ENCODE results near the gene PCBD1.

The PCBD1 gene

DNA sequence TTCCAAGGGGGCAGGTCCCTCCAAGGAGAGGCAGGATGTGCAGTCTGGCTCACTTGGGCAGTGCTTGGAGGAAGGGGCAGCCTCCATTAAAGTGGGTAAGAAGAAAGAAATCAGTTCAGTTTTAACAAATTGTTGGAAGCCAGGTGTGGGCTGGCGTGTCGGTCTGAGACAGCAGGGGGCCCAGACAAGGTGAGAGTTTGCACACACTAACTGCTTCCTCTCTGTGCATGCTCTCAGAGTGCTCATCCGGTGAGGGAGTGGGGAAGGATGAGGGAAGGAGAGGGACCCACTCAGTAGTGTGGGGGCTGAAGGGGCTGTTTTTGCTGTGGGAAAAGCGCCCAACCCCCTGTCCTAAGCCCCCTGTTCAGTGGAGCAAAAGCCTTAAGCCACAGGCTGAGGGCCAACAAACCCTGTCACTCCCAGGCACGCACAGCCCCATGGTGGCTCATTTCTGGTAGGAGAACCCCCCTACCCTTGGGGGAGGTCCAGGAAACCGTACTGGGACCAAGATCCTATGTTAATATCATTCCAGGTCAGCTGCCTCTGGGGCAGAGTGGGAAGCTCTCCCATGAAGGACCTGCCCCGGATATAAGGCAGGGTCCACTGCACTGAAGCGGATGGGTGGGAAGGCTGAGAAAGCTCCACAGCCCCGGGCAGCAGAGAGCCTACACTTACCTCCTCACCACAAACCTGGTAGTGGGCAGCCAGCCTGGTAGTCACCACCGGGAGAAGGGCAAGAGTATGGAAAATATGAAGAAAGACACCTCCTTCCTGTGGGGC lies 5.1 kb upstream of the PCBD1 start:
- TF ChIP-seq YY1 (IDR thresholded peaks at IDR 0.05; ENCODE audit: low read depth) (no peak), EGR1 (IDR thresholded peaks at IDR 0.05) (no peak), RAD21 (IDR thresholded peaks at IDR 0.05; ENCODE audit: low read depth) (no peak), ZBTB7A (IDR thresholded peaks at IDR 0.05; ENCODE audit: low read depth) (no peak), TAF1 (IDR thresholded peaks at IDR 0.05; ENCODE audit: low read depth) (no peak), USF1 (IDR thresholded peaks at IDR 0.05) (no peak), TEAD4 (IDR thresholded peaks at IDR 0.05) (no peak), EP300 (IDR thresholded peaks at IDR 0.05; ENCODE audit: borderline replicate concordance) (no peak), FOXM1 (IDR thresholded peaks at IDR 0.05; ENCODE audit: borderline replicate concordance, low read depth) (no peak), CEBPB (IDR thresholded peaks at IDR 0.05) (no peak), TCF12 (IDR thresholded peaks at IDR 0.05; ENCODE audit: low read depth) (no peak), NFIC (IDR thresholded peaks at IDR 0.05) (no peak), REST (IDR thresholded peaks at IDR 0.05; ENCODE audit: low read depth) (no peak), CREB1 (IDR thresholded peaks at IDR 0.05; ENCODE audit: low read depth) (no peak)
- TF ChIP-seq, protein P1, sequence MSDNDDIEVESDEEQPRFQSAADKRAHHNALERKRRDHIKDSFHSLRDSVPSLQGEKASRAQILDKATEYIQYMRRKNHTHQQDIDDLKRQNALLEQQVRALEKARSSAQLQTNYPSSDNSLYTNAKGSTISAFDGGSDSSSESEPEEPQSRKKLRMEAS (IDR thresholded peaks at IDR 0.05) = no peak

DNA sequence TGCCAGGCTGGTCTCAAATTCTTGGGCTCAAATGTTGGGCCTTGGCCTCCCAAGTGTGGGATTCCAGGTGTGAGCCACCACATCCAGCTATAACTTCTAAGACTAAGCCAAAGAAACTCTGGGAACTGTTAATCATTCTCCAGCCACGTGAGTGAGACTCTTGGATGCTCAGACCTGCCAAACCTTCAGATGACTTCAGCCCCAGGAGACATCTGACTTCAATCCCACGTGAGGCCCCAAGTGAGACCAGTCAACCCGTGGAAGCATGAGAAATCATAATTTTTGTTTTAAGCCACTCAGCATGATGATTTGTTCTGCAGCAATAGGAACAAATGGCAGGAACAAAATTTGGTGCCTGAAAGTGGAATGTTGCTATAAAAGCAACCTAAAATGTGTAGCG lies 4.3 kb upstream of the PCBD1 start:
- TF ChIP-seq YY1 (IDR thresholded peaks at IDR 0.05; ENCODE audit: low read depth) (no peak), CEBPB (IDR thresholded peaks at IDR 0.05) (no peak), NFIC (IDR thresholded peaks at IDR 0.05) (no peak), TEAD4 (IDR thresholded peaks at IDR 0.05) (no peak), ZBTB7A (IDR thresholded peaks at IDR 0.05; ENCODE audit: low read depth) (no peak), USF1 (IDR thresholded peaks at IDR 0.05) (no peak), REST (IDR thresholded peaks at IDR 0.05; ENCODE audit: low read depth) (no peak), RAD21 (IDR thresholded peaks at IDR 0.05; ENCODE audit: low read depth) (no peak), EGR1 (IDR thresholded peaks at IDR 0.05) (no peak), EP300 (IDR thresholded peaks at IDR 0.05; ENCODE audit: borderline replicate concordance) (no peak)

DNA sequence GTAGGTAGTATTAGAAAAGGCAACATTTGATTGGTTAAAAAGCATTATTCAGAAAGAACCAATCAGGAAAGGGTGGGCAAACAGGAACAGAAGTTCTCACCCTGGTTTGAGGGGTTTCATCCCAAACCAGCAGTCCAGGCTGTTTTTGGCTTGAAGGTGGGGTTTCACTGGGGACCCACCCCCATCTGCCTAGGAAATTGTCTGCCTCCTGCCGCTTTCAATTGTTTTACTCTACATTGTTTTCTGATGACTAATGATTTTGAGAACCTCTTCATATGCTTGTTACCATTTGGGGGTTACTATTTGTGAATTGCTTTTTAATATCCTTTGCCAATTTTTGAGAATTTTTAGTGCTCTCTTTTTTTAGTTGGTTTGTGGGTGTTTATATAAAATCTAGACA lies 3.3 kb upstream of the PCBD1 start:
- TF ChIP-seq ZBTB7A (IDR thresholded peaks at IDR 0.05; ENCODE audit: low read depth) (no peak), TEAD4 (IDR thresholded peaks at IDR 0.05) (peak; percentile 74), FOXM1 (IDR thresholded peaks at IDR 0.05; ENCODE audit: borderline replicate concordance, low read depth) (0 out of 2 replicates have a peak, but pooled peaks have one; percentile 27), TCF12 (IDR thresholded peaks at IDR 0.05; ENCODE audit: low read depth) (no peak)

- TF ChIP-seq TAF1 (IDR thresholded peaks at IDR 0.05; ENCODE audit: low read depth) = no peak
- peak; percentile 73 for TF ChIP-seq USF1 (IDR thresholded peaks at IDR 0.05)
- TF ChIP-seq CEBPB (IDR thresholded peaks at IDR 0.05) = no peak
- TF ChIP-seq EP300 (IDR thresholded peaks at IDR 0.05; ENCODE audit: borderline replicate concordance) = no peak
- TF ChIP-seq YY1 (IDR thresholded peaks at IDR 0.05; ENCODE audit: low read depth) = no peak
- peak; percentile 39; the same call in 1 of the 2 replicates for TF ChIP-seq REST (IDR thresholded peaks at IDR 0.05; ENCODE audit: low read depth)
- no peak for TF ChIP-seq TCF12 (IDR thresholded peaks at IDR 0.05; ENCODE audit: low read depth)
- TF ChIP-seq, protein P1 (IDR thresholded peaks at IDR 0.05) = peak; percentile 51
- TF ChIP-seq EGR1 (IDR thresholded peaks at IDR 0.05) = no peak
- no peak for TF ChIP-seq FOXM1 (IDR thresholded peaks at IDR 0.05; ENCODE audit: borderline replicate concordance, low read depth)
Measured at GRCh38 chr10:70890917-70891431, 2.6 kb upstream of the PCBD1 start.
